ENCODE data around the gene TBX3.

The TBX3 gene

DNA sequence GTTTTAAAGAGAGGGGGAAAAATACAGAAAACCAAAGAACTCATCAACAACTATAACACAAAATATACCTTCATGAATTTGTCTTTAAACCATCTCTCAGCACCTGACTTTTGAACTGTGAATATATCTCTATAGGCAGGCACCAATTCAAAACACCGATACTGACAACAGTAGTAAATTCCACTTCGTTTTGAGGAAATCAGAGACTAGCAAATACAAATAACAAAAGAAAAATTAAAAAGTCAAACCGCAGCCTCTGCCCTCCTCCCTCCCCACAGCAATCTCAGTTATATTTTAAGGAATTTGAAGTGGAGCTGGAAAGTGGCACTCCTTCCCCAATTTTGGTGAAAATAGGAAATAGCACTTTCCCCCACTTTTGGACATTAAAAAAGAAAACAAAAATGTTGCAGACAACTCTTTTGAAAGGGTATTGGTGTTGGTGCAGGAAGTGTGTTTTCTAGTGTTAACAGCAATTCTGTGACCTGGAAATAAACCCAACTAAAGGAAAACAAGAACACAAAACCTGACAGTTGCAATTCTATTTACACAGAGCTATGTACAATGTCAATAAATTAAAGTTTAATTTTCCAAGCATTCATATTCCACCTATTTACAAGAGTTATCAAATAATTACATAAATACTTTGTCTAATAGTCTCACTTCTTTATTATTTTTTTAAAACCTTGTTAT is 13.5 kb downstream of the TBX3 start:
- H3K27ac ChIP-seq (ENCODE audit: low read depth, low read length) = no peak overlapping the region
- no peaks in the 10 kb centered on the region for H3K9me3 ChIP-seq (ENCODE audit: low read length)
- peaks cover 38 to 48% of the 10 kb centered on the region in 2 donors for H3K27me3 ChIP-seq (ENCODE audit: control insufficient read depth in 1 of 2, insufficient read depth in 2 of 2, low read length in 2 of 2)
- no peaks in the 10 kb centered on the region for H3K36me3 ChIP-seq (ENCODE audit: insufficient read depth, low read length)
- H3K4me3 ChIP-seq (ENCODE audit: low read depth in 1 of 2, low read length in 2 of 2) = no peak overlapping the region
- peaks cover 6% of the 10 kb centered on the region for H3K4me1 ChIP-seq (ENCODE audit: insufficient read depth, low read length)
- no peak overlapping the region for H3K9ac ChIP-seq (ENCODE audit: low read length)

GRCh38 chr12:114669401-114670290 is 14.3 kb downstream of the TBX3 start:
- Histone ChIP-seq H3K27me3 (ENCODE audit: control insufficient read depth in 1 of 2, insufficient read depth in 2 of 2, low read length in 2 of 2) (peaks cover 44 to 46% of the 10 kb centered on the region in 2 donors), H3K4me1 (ENCODE audit: insufficient read depth, low read length) (peaks cover 6% of the 10 kb centered on the region), H3K9ac (ENCODE audit: low read length) (no peak overlapping the region), H3K9me3 (ENCODE audit: low read length) (no peaks in the 10 kb centered on the region), H3K4me3 (ENCODE audit: low read depth in 1 of 2, low read length in 2 of 2) (no peak overlapping the region), H3K27ac (ENCODE audit: low read depth, low read length) (no peak overlapping the region), H3K36me3 (ENCODE audit: insufficient read depth, low read length) (no peaks in the 10 kb centered on the region)

GRCh38 chr12:114668886-114669288 is 15.1 kb downstream of the TBX3 start:
- Histone ChIP-seq H3K36me3 (ENCODE audit: insufficient read depth, low read length) (no peaks in the 10 kb centered on the region), H3K4me1 (ENCODE audit: insufficient read depth, low read length) (peaks cover 6% of the 10 kb centered on the region), H3K27me3 (ENCODE audit: control insufficient read depth in 1 of 2, insufficient read depth in 2 of 2, low read length in 2 of 2) (peaks cover 45 to 48% of the 10 kb centered on the region in 2 donors), H3K9ac (ENCODE audit: low read length) (no peak overlapping the region), H3K9me3 (ENCODE audit: low read length) (no peaks in the 10 kb centered on the region), H3K4me3 (ENCODE audit: low read depth in 1 of 2, low read length in 2 of 2) (no peak overlapping the region), H3K27ac (ENCODE audit: low read depth, low read length) (no peak overlapping the region)

GRCh38 chr12:114668151-114668885 is 15.7 kb downstream of the TBX3 start:
- H3K27ac ChIP-seq (ENCODE audit: low read depth, low read length) = no peak overlapping the region
- H3K9ac ChIP-seq (ENCODE audit: low read length) = no peak overlapping the region
- H3K36me3 ChIP-seq (ENCODE audit: insufficient read depth, low read length) = no peaks in the 10 kb centered on the region
- H3K9me3 ChIP-seq (ENCODE audit: low read length) = no peaks in the 10 kb centered on the region
- H3K4me3 ChIP-seq (ENCODE audit: low read depth in 1 of 2, low read length in 2 of 2) = peak overlapping the region; percentile 32 to 45
- H3K4me1 ChIP-seq (ENCODE audit: insufficient read depth, low read length) = peaks cover 6% of the 10 kb centered on the region
- peaks cover 39 to 53% of the 10 kb centered on the region in 2 donors for H3K27me3 ChIP-seq (ENCODE audit: control insufficient read depth in 1 of 2, insufficient read depth in 2 of 2, low read length in 2 of 2)

DNA sequence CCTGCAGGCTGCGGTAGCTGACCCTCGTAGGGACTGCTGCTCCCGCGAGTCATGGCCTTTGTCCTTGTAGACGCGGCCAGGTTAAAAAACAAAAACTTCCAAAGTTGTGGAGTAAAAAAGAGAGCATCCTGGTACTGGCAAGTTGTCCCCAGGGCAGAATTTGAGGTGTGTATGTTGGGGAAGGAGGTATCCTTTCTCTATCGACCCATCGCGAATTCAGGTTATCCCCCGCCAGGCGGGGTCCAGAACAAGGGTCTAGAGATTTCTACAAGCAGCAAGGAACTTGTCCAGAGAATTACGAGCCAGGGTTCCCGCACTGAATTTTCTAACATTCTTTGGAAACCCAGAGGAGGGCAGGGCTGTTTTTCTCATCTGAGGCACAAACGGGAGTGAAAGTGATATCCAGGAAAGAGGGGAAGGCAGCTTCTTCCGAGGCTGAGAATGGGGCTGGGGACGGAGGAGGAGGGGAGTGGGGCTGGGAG is 16.3 kb downstream of the TBX3 start:
- Histone ChIP-seq H3K36me3 (ENCODE audit: insufficient read depth, low read length) (no peaks in the 10 kb centered on the region), H3K4me3 (ENCODE audit: low read depth in 1 of 2, low read length in 2 of 2) (peak overlapping the region; percentile 32 to 45), H3K9me3 (ENCODE audit: low read length) (no peaks in the 10 kb centered on the region), H3K27ac (ENCODE audit: low read depth, low read length) (no peak overlapping the region), H3K9ac (ENCODE audit: low read length) (no peak overlapping the region), H3K27me3 (ENCODE audit: control insufficient read depth in 1 of 2, insufficient read depth in 2 of 2, low read length in 2 of 2) (peaks cover 38 to 58% of the 10 kb centered on the region in 2 donors), H3K4me1 (ENCODE audit: insufficient read depth, low read length) (peaks cover 6% of the 10 kb centered on the region)

GRCh38 chr12:114666746-114667668 is 17.0 kb downstream of the TBX3 start:
- Histone ChIP-seq H3K4me3 (ENCODE audit: low read depth in 1 of 2, low read length in 2 of 2) (no peak overlapping the region), H3K4me1 (ENCODE audit: insufficient read depth, low read length) (peaks cover 6% of the 10 kb centered on the region), H3K27me3 (ENCODE audit: control insufficient read depth in 1 of 2, insufficient read depth in 2 of 2, low read length in 2 of 2) (peaks cover 32 to 57% of the 10 kb centered on the region in 2 donors), H3K36me3 (ENCODE audit: insufficient read depth, low read length) (no peaks in the 10 kb centered on the region), H3K9me3 (ENCODE audit: low read length) (no peaks in the 10 kb centered on the region), H3K9ac (ENCODE audit: low read length) (no peak overlapping the region), H3K27ac (ENCODE audit: low read depth, low read length) (no peak overlapping the region)

- Histone ChIP-seq H3K4me3 (ENCODE audit: low read depth in 1 of 2, low read length in 2 of 2) (no peak overlapping the region), H3K27me3 (ENCODE audit: control insufficient read depth in 1 of 2, insufficient read depth in 2 of 2, low read length in 2 of 2) (peaks cover 31 to 53% of the 10 kb centered on the region in 2 donors), H3K9ac (ENCODE audit: low read length) (no peak overlapping the region), H3K4me1 (ENCODE audit: insufficient read depth, low read length) (peaks cover 6% of the 10 kb centered on the region), H3K27ac (ENCODE audit: low read depth, low read length) (no peak overlapping the region), H3K36me3 (ENCODE audit: insufficient read depth, low read length) (no peaks in the 10 kb centered on the region), H3K9me3 (ENCODE audit: low read length) (no peaks in the 10 kb centered on the region)
These were observed 18.3 kb downstream of the TBX3 start for GRCh38 chr12:114665411-114666260.

DNA sequence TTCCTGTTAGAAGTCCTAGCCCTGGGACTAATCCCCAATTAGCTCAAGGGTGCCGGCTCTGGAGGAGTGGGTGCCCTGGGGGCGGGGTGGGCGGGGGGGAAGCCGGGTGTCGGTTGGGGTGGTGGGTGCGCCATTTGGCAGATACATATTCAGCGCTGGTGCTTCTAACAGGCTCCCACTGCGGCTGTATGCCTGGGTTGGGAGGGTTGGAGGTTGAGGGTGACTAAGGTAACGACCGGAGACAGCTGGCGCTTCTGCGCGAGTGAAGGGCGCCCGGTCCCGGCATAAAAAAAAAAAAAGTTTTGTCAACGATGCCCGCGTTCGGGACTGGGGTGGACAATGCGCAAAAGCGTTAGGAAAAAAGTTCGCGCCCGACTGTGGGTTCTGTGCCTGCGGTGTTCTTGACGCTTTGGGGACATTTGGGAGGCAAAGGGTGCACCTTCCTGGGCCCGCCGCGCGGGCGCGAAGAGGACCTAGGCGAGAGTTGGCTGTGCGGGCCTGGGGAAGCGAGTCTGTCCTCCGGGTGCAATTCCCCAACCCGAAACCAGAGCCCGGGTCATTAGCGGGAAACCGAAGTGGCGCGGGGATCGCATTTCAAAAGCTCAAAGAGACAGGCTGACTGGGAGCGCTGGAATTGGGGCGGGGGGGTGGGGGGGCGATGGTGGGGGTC is 19.2 kb downstream of the TBX3 start:
- Histone ChIP-seq H3K9me3 (ENCODE audit: low read length) (no peaks in the 10 kb centered on the region), H3K36me3 (ENCODE audit: insufficient read depth, low read length) (no peaks in the 10 kb centered on the region), H3K27me3 (ENCODE audit: control insufficient read depth in 1 of 2, insufficient read depth in 2 of 2, low read length in 2 of 2) (peaks cover 29 to 53% of the 10 kb centered on the region in 2 donors), H3K9ac (ENCODE audit: low read length) (no peak overlapping the region), H3K4me3 (ENCODE audit: low read depth in 1 of 2, low read length in 2 of 2) (no peak overlapping the region), H3K4me1 (ENCODE audit: insufficient read depth, low read length) (peaks cover 6% of the 10 kb centered on the region), H3K27ac (ENCODE audit: low read depth, low read length) (no peak overlapping the region)

GRCh38 chr12:114662512-114663177 is 21.3 kb downstream of the TBX3 start:
- no peak overlapping the region for H3K4me3 ChIP-seq (ENCODE audit: low read depth in 1 of 2, low read length in 2 of 2)
- no peaks in the 10 kb centered on the region for H3K9me3 ChIP-seq (ENCODE audit: low read length)
- no peak overlapping the region for H3K9ac ChIP-seq (ENCODE audit: low read length)
- no peak overlapping the region for H3K27ac ChIP-seq (ENCODE audit: low read depth, low read length)
- H3K27me3 ChIP-seq (ENCODE audit: control insufficient read depth in 1 of 2, insufficient read depth in 2 of 2, low read length in 2 of 2) = peaks cover 17 to 42% of the 10 kb centered on the region in 2 donors
- no peaks in the 10 kb centered on the region for H3K36me3 ChIP-seq (ENCODE audit: insufficient read depth, low read length)
- H3K4me1 ChIP-seq (ENCODE audit: insufficient read depth, low read length) = peaks cover 1% of the 10 kb centered on the region

All from muscle layer of colon (tissue), 2 donors.